Stimulated activated CD4-positive, alpha-beta T cell treated with anti-CD3 and anti-CD28 coated beads, Interleukin-1b, Interleukin-23, amount 100 ng/mL, for 4 hours (primary cell): ENCODE results near the gene ARHGAP5.

Source experiments
- DNase-seq, 2 donors: peaks; one replicate each; pipeline ENCODE4 v3.0.0-alpha.2; 2020; ENCODE audit warnings: low read depth in 2 of 2

Gene ARHGAP5

GRCh38 chr14:32077081-32078022 lies at the start of gene ARHGAP5:
Gene ARHGAP5, plus strand, starts transcription at chr14:32077304. Its CDS starts 13,366 bp downstream, at chr14:32090670.
- DNase-seq, result peak in 1 of 2 donors; percentile 58

- DNase-seq, result no peak
Measured at GRCh38 chr14:32028599-32028998, 48.5 kb upstream of the ARHGAP5 start.

GRCh38 chr14:32033543-32033942 lies 43.6 kb upstream of the ARHGAP5 start:
- no peak for DNase-seq

DNA sequence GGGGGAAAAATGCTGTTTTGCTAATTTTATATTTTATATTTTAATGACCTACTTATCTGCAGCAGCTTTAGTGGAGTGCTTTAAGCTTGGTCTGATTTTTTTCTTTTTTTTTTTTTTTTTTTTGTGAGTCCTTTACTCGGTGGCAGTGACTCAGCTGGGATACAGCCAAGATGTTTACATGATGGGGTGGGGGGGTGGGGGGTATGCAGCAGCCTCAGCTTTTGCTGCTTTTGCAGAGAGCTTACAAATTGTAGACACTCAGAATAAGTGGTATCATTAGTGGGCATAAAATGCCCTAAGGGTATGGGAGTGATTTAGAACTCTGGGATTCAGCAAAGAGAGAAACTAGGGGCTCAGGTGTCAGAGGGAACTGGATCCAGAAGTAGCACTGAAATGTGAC lies 38.2 kb upstream of the ARHGAP5 start:
- no peak for DNase-seq

DNA sequence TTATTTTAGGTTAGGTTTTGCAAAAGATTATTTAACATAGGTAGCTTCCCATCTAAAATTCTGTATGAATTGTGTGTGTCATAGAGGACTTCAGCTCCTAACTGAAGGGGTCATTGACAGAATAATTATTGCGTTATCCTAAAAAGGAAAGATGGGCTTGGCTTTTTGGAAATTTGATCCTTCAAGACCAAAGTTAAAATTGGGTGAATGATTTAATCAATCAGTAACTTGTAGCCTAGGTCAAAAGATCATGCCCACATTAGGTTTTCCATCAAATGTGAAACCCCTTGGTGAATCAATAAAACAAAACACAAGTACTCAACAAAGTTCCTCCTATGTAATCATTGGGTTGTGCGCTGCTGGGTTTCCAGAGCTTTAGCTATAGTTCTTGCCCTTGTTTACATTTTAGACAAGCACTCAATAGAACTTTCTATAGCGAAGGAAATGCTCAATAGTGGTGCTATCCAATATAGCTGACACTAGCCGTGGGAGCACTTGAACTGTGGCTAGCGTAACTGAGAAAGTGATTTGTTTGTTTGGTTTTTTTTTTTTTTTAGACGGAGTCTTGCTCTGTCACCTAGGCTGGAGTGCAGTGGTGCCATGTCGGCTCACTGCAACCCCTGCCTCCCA lies 37.6 kb upstream of the ARHGAP5 start:
- no peak for DNase-seq

DNA sequence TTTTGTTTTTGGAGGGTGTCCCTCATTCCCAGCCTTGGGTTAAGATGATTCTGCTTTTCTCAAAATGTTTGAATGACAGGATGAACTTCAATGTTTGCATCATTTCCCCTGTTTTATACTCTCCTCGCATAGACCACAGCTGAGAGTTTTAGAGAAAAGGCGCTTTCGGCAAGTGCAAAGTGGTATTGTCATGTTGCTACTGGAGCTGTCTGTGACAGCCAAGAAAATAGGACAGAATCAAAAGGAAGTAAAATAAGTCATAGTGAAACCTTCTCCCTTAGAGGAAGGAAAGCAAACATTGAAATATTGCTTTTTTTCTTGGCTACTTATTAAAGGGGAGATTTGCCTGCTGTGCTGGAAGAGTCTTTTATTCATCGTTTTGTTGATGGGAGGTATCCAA lies 33.5 kb upstream of the ARHGAP5 start:
- no peak for DNase-seq

- no peak for DNase-seq
Measured at GRCh38 chr14:32044454-32044853, 32.6 kb upstream of the ARHGAP5 start.

DNA sequence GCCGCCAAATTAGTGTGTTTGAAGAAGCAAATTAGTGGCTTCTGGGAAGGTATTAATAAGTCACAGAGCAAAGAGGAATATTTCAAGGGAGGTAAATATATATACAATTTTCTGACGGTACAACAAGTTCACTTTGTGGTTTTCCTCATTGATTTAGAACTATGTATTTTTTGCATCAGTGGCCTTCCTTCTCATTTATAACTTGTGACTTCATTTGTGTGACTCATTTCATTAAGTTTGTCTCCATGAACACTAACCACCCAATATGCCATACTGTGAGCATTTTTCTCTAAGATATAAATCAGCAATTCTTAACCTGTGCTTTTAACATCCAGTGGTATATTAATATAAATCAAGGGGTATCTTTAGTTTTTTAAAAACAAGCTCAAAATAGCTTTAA lies 29.3 kb upstream of the ARHGAP5 start:
- no peak for DNase-seq

DNA sequence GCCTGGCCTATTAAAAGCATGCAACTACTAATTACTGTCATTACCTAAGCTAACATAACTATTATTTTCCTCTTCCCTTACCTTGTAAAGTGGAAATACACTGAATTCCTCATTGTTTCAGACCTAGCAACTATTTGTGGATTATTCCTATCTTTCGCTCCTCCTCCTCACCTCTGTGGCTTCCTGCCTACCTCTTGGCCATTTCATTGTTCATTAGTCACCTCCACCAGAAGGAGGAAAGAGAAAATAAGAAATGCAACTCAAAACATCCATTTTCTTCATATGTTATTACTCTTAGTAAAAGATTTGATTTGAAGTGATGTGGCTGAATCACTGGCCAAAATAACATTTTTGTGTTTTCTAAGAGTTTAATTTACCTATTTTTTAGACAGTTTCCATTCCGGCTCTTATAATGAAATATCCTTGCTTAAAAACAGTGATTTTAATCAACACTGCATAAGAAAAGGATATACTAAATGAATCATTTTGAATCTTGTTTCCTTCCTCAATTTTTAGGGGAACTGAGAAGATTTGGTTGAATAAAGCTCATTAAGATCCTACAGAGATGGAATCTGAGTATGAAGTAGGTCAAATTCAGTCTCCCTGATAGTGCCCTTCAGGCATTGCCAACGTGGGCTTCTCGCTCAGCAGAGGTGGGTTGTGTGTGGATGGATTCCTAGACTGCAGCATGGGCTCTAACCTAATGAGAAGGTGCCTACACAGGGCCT lies 27.6 kb upstream of the ARHGAP5 start:
- DNase-seq, result no peak

- no peak for DNase-seq
Measured at GRCh38 chr14:32050878-32051277, 26.2 kb upstream of the ARHGAP5 start.

DNA sequence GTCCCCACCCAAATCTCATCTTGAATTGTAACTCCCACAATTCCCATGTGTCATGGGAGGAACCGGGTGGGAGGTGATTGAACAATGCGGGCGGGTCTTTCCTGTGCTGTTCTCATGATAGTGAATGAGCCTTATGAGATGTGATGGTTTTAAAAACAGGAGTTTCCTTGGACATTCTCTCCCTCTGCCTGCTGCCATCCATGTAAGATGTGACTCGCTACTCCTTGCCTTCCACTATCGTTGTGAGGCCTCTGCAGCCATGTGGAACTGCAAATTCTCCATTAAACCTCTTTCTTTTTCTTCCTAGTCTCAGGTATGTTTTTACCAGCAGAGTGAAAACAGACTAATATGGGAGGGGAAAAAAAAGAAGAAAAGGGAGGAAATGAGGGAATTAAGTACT lies 22.6 kb upstream of the ARHGAP5 start:
- no peak for DNase-seq

DNA sequence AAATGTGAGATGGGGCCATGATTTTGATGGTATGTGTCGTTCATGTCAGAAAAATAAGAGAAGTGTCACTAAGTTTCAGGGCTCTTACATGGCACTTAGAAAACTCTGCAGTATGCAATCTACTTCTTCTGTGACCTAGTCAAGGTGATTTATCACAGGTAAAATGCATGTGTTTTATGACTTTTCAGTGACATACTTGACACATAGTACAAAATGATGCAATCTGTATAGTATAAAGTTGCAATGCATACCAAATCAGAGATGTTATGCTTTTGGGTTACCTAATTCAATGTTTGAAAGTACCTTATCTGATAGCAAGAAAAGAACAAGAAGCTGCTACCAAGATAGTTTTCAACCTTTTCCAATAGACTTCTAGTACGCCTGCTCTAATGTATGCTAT lies 21.9 kb upstream of the ARHGAP5 start:
- DNase-seq, result no peak

GRCh38 chr14:32059702-32060101 lies 17.4 kb upstream of the ARHGAP5 start:
- DNase-seq, result no peak

- DNase-seq, result no peak
Measured at GRCh38 chr14:32064931-32065330, 12.2 kb upstream of the ARHGAP5 start.

GRCh38 chr14:32068708-32069107 lies 8.4 kb upstream of the ARHGAP5 start:
- DNase-seq, result no peak

DNA sequence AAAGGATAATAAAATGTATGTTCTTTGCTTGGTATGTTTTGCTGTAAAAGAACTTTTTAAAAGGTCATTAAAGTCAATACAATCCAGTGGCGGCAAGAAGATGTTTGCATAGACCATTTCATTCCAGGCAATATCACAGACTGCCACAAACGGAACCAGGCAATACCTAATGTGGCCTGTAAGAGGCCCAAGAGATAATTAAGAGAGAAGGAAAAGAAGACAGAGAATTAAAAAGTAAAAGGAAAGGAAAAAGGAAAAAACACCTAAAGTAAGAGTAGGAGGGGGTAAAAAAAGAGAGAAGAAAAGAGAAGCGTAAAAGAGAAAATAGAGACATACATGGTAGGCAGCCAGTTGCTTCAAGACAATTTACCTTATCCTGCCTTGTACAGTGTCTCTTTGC lies 6.8 kb upstream of the ARHGAP5 start:
- DNase-seq, result no peak

DNA sequence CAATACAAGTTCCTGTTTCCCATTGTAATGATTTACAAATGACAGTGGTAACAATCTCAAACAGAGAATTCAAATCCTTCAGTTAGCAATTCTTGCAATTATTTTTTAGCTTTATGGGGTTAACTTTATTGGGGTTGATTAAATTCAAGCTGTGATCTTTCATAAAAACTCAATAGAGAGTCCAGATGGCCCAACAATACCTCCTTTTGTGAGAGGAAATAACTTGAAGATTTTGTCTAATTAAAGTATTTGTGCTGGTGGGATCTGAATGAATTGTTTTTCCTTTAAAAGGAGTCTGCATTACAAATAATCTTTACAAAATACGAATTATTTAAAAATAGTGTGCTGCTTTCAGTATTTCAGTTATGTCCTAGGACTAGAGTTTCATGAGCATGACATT lies 4.4 kb upstream of the ARHGAP5 start:
- no peak for DNase-seq

DNA sequence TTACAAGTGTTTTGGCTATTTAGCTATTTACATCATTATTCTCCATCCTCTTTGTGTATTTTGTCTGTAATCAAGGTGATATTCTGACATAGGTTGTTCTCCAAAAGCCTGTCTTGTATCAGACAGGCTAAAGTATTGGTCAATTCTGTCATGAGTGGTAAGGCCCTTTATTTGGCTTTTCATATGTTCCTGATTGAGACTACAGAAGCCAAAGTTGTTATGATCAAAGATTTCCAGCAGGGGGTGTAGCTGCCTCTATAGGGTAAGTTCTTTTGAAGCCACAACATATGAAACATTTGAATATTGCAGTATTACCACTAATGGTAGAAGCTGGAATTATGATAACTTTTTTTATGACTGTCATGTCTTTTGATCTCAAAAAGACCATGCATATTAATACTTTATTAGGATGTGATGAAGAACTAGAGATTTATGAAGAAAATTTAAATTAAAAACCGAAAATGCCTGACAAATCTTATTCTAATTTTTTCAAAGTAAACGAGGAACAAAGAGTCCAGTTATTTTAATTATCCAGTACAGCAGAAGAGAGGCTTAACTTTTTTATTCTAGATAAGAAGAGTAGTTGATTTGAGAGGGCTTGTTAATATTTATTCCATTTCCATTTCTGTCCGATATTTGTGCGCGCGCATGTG lies 3.4 kb upstream of the ARHGAP5 start:
- peak in 1 of 2 donors; percentile 43 for DNase-seq

DNA sequence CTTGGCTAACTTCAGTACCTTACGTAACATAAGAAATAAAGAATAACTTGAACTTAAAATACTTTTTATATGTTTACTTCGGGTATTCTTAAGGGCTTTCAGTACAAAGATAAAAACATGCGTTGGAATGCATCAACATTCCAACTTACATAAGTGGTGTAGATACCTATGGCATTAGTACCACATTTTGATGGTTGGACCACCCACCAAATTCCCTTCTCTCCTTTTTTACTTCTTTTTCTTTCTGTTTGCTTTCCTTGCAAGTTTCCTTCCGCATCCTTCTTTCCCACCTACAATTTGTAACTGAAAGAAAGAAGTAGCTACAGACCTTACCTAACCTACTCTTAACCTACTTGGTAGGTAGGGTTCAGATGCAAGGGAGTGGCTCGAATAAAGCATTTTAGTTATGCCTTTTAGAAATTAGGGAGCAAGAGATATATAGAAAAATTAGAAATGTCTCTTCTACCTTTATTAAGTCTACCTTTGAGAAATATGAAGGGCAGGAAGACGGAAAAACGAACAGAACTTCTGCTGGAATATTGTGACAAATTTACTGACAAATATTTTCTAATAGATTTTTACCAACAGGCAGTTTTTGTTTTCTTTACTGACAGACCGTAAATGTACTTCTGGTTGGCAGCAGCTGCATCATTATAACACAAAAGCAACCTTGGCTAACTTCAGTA lies 2.1 kb upstream of the ARHGAP5 start:
- no peak for DNase-seq

GRCh38 chr14:32075672-32076277 lies 1.3 kb upstream of the ARHGAP5 start:
- DNase-seq, result no peak
